Measurements from ENCODE around the gene EXO1.

Gene EXO1

DNA sequence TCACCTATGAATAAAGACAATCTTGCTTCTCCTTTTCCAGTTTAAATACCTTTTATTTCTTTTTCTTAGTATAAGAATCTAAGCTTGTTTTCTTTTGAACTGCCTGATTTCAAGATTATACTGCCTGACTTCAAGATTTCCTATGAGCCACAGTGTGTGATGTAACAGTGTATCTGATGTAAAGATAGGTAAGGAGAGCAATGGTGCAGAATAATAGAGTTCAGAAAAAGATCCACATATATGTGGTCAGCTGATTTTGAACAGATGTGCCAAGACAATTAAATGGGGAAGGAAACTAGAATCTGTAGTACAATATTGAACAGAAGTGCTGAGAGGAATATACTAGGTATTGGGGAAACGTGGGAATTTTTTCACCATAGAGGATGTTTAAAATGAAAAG lies 21.0 kb downstream of the EXO1 start:
- intact Hi-C loops (cut with DNase I): no loop called here
- DNase-seq: no peak

DNA sequence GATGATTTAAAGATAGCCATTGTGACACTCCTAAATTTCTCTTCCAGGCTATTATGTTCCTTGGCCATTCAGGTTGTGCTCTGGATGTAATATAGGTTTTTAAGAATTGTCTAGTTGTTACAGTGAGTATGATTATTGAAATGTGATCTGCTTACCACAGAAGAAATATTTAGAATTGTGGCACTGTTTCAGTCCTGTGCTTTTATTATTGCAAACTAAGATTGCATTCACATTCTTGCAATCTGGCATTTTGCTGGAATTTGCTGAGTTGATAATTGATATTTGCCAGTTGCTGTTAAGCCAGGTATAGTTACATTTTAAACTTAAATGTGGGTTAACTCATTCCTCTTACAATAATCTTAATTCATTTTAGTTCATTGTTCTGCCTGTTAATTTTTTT lies 22.3 kb downstream of the EXO1 start:
- DNase-seq: no peak
- intact Hi-C loops (cut with DNase I): no loop called here

DNA sequence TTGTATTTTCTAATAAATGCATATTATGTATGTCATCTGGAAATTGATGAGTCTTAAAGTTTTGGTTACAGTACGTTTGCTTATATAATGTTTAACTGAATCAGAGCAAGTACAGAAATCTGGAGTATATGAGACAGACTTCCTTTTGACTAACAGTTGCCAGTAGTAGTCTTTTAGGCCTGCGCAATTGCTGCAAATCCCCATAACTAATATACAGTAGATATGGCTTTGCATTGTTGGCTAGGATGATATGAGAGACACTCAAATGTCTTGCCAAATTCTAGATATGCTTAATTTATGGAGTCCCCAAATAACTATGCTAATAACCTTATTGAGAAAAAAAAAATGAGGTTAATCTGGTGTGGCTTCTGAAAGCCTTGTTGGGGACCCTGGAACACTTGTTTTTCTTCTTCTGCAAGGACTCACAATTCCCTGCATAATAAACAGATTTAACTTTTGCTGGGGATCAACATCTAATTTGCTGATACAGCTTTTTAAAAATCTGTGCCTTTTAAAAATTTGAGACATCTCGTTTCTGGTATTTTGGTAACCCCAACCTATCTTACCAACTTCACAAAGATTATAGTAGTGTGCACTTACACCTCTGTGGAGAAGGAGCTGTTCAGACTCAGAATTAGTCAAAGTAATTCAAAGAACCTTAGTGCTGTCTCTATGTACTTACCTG lies 22.9 kb downstream of the EXO1 start:
- intact Hi-C loops (cut with DNase I): no loop called here
- DNase-seq: no peak

DNA sequence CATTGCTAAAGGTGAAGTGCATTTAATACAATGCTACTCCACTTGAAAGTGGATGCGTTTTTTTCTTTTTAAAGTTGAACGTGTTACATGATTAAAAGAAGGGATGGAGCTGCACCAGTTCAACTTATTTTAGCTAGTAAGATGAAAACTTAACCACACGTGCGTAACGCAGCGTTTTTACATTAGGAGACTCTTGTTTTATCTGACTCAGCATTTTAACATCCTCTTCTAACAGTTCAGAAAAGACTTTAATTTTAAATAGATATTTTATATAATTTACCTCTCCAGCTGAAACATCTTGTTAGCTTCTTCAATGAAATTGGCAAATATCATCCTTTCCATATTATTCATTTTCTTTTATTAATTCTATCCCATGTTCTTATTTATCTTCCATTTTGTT lies 33.4 kb downstream of the EXO1 start:
- no peak for DNase-seq
- intact Hi-C loops (cut with DNase I): no loop called here

DNA sequence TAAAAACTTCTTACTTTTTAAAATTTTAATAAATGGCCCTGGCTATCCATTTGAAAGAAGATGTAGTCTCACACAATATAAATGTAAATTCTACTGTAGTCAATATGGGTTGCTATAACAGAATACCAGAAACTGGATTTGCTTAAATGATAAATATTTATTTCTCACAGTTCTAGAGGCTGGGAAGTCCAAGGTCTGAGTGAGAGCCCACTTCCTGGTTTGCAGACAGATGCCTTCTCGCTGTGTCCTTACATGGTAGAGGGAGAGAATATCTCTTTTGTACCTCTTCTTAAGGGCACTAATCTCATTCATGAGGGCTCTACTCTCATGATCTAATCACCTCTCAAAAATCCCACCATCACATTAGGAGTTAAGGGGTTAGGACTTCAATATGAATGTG lies 35.2 kb downstream of the EXO1 start:
- intact Hi-C loops (cut with DNase I): no loop called here
- no peak for DNase-seq

DNA sequence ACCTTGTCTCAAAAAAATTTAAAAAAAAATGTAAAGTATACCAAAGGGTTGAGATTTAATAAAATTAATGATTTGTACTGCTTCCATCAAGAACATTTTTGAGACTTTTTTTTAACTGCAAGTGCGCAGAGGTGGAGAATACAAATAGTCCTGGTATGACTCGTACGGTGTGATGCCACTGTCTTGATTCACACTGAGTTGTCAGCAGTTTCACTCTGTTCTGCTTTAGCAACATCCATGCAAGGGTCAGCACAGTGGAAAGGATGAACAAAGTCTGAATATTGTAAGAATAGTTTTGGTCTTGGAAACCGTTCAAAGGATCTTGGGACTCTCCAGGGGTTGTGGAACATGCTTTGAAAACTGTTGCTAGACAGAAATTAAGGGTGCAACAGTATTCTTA lies 40.2 kb downstream of the EXO1 start:
- intact Hi-C loops (cut with DNase I): no loop called here
- DNase-seq: no peak

DNA sequence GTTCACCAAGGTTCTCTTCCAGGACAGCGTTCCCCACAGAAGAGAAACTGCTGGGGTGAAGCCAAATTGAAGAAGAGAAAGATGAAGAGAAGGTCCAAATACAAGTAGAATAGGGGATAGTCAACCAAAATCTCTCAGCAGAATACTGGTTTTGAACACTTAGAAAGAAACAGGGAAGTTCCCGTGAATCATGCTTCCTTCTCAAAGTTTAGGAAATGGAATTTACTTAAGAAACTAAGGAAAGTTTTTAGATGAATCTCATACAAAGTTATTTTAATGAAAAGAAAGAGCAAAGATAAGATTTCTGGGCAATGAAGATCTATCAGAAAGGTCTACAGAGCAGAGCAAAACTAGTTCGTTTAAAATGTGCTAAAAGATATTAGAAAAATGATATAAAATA lies 43.3 kb downstream of the EXO1 start:
- DNase-seq: no peak
- intact Hi-C loops (cut with DNase I): loop anchor here (10.0 kb wide), 1 partner anchor 104 kb away; the partner anchor contains the start of gene MAP1LC3C

DNA sequence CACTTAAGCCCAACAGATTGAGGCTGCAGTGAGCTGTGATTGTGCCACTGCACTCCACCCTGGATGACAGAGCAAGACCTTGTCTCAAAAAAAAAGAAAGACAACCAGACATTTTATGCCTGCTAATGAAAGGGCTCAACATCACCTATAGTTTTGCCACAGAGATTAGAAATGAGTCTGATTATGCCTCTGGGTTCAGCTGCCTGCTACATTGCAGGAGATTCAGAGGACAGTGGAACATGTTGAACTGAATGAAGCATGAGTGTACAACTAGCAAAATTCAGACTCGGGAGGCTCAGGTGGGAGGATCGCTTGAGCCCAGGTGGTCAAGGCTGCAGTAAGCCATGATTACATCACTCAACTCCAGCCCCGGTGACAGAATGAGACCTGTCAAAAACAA lies 46.0 kb downstream of the EXO1 start:
- DNase-seq: no peak
- intact Hi-C loops (cut with DNase I): loop anchor here (10.0 kb wide), 1 partner anchor 101 kb away; the partner anchor contains the start of gene MAP1LC3C

DNA sequence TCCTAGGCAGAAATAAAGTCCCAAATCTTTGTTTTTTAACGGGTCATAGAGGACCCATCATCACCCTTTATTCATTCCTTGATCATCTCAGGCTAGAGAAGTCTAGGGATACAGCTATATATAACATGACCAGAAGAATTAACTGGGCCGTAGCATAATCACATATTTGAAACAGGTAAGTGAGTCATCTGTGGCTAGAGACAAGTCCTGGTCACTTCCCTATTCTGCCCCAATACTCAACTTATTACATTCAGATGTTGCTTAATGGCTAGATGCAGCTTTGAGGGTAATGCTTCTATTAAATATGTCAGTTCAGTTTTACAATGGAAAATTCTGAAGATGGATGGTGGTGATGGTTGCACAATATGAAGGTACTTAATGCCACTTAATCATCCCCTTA lies 47.0 kb downstream of the EXO1 start:
- no peak for DNase-seq
- intact Hi-C loops (cut with DNase I): loop anchor here (10.0 kb wide), 1 partner anchor 100 kb away; the partner anchor contains the start of gene MAP1LC3C

DNA sequence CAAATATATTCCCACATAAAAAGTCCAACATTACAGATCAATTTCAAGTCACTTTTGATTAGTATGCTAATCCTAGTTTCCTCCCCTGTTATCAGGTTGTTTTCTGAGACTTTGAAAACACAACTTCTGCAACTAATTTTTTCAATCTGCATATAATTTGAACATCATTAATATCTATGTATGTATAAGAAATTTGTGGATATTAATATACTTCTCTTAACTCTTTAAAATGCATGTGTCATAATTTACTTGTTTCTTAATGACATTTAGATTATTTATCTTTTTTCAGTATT lies 48.6 kb downstream of the EXO1 start:
- intact Hi-C loops (cut with DNase I): loop anchor here (10.0 kb wide), 1 partner anchor 98 kb away; the partner anchor contains the start of gene MAP1LC3C
- no peak for DNase-seq

DNA sequence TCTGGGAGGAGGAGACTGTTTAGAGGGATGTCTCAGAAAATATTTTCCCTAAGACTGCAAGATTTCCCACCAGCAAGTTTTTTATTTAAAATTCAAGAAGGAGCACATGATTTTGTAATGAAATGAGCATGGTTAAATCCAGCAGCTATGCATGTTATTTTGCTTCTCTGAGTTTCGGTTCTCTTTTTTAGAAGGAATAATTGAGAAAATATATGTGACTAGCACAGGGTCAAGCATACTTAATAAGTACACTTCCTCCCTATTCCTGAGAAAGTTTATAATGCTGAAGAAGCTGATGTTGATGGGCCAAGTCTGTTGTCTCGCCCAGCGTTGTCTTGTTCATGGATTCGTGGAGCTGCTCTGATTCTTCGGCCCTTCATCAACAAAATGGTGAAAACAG lies 51.2 kb downstream of the EXO1 start:
- no peak for DNase-seq
- intact Hi-C loops (cut with DNase I): loop anchor here (10.0 kb wide), 1 partner anchor 96 kb away; the partner anchor contains the start of gene MAP1LC3C

DNA sequence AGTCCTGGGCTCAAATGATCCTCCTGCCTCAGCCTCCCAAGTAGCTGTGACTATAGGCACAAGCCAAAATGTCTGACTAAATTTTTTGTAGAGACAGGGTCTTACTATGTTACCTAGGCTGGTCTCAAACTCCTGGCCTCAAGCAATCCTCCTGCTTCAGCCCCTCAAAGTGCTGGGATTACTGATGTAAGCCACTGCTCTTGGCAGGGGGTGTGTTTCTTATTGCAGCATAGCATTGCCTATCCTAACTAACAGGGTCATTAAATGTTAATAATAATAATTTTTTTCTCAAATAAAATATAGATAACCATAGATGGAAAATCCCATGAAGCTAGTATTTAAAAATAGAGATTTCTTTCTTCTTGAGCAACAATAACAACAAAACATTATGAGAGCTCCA lies 52.4 kb downstream of the EXO1 start:
- intact Hi-C loops (cut with DNase I): no loop called here
- DNase-seq: no peak

DNA sequence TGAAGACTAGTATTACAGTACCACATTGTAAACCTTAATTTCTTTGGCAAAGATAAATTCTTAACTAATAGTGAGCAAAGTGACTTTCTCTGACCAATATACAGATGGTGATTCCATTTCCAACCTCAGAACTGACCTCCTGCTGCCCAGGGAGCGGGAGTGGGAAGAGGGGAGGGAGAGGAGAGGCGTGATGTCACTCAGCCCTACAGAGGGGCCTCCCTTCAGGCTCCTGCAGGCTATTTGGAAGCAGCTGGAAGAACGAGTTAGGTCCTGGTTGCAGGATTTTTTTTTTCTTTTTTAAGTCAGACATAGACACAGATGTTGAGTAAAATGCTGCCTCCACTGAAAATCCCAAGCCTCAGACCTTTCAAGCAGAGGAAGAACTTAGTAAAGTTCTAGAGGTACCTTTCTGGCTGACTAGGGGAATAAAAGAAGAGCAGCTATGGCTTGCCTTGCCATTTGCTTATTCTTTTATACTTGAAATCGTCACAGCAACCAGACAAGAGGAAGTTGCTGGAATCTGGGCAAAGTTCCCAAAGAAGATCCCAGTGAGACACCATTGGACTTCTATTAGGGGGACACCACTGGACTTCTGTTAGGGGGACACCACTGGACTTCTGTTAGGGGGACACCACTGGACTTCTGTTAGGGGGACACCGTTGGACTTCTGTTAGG lies 54.5 kb downstream of the EXO1 start:
- intact Hi-C loops (cut with DNase I): no loop called here
- DNase-seq: peak in 1 of 42 donors; percentile 27

DNA sequence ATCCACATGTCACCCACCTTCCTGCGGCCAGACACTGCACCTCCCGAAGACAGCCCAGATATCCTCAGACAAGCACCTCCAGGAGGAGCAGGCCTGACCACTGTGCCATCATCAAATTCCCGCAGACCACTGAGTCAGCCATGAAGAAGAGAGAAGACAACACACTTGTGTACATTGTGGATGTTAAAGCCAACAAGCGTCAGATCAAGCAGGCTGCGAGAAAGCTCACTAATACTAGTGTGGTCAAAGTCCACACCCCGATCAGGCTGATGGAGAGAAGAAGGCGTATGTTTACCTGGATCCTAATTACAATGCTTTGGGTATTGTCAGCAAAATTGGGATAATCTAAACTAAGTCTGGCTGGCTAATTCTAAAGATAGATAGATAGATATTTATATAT lies 68.2 kb downstream of the EXO1 start:
- no peak for DNase-seq
- intact Hi-C loops (cut with DNase I): no loop called here

DNA sequence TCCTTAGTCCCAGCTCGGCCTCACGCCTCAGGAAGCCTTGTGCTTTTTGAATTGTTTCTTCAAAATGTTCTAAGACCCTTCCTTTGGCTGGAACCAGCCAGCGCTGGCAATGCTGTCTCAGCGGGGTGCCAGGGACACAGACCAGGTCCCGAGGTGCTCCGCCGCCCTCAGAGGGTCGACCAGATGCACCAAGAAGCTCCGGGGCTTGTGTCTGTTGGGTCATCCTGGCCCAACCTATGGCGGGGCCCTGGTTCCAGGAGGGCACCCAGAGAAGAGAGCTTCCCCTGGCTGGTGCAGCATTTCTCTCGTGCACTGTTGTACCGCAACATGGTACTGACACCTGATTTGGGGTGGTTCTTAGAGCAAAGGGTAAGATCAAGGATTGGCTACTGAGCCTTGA lies 69.5 kb downstream of the EXO1 start:
- DNase-seq: no peak
- intact Hi-C loops (cut with DNase I): no loop called here

DNA sequence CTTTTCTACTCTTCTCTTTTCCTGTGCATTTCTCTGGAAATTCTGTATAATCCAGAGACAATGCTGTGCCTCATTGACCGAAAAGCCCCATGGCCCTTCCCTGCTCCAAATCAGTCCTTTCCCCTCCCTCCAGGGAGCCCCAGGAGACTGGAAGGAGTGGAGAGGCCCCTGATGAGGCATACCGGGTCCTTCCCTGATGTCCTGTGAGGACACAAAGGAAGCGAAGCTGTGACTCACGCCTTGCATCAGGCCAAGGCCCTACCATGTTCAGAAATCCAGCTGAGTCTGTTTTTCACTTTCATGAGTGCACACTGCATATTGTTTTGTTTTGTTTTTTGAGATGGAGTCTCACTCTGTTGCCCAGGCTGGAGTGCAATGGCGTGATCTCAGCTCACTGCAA lies 70.9 kb downstream of the EXO1 start:
- DNase-seq: no peak
- intact Hi-C loops (cut with DNase I): no loop called here

DNA sequence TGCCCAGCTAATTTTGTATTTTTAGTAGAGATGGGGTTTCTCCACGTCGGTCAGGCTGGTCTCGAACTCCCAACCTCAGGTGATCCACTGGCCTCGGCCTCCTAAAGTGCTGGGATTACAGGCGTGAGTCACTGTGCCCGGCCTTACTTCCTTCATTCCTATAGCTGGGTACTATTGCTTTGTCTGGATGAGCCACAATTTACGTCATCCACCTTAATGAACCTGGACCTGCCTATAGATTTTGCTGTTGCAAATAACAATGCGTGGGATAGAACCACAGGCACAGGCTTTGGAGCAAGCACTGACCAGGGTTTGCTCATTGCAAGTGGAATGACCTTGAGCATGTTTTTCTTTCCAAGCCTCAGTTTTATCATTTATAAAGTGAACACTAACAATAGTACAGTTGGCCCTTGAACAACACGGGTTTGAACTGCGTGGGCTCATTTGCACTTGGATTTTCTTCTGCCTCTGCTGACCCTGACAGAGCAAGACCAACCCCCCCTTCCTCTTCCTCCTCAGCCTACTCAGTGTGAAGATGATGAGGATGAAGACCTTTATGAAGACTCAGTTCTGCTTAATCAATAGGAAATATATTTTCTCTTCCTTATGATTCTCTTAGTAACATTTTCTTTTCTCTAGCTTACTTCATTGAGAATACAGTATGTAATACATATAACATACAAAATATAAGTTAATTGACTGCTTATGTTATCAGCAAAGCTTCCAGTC lies 76.2 kb downstream of the EXO1 start:
- intact Hi-C loops (cut with DNase I): no loop called here
- DNase-seq: no peak

DNA sequence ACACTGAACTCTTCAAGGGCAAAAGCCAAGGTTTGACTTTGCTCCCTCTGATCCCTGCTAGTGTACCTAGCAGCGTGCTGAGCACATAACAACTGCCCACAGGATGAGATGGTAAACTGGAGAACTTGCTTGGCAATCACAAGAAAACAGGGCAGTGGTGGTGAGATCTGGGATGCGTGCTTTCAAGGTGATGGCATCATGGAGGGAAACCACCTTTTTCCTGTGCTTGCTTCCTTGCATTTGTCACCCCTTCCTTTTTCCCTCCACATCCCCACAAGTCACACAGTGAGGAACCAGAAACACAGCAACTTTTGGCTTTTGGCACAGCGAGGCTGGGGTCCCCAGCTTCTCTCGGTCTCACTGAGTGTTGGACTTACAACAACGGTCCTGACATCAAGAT lies 78.1 kb downstream of the EXO1 start:
- intact Hi-C loops (cut with DNase I): no loop called here
- DNase-seq: no peak

DNA sequence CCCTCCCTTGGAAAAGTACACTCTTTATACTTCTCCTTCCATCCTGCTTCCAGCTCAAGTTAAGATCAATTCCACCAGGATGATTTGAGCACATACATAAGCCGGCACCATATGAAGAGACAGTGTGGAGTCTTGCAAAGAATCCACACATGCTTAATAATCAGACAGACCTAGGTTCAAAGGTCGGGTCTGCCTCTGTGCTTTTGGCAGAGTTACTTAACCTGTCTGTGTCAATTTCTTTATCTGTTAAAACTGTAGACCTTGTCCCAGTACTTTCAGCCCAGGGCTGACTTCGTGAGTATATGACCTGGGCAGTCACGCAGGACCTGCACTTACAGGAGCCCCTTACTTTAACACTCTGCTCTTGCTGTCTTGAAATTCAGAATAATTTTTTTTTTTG lies 79.3 kb downstream of the EXO1 start:
- intact Hi-C loops (cut with DNase I): no loop called here
- no peak for DNase-seq

DNA sequence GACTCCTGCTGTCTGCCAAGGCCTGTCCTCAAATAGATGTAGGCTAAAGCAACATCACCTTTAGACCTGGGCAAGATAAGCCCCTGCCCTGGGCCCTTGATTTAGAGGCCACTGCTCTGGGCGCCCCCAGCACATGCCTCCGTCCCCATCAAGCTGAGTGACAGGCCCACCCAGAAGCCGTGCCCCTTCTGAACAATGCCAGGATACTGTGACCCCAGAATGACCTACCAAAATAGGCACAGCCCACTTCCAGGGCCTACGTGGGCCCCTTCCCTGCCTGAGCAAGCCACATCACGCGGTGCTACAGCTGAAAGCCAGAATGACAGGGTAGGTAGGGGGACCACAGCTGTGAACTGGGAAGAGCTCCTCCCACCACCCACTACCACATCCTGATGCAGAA lies 84.8 kb downstream of the EXO1 start:
- DNase-seq: no peak
- intact Hi-C loops (cut with DNase I): no loop called here

Measured in head of caudate nucleus (tissue), 42 donors.